Measurements from ENCODE around the gene MOXD1. TPM values are rescaled to one million over a fixed set of nuclear protein-coding genes. Genes with fewer than 3 reads are reported as not detected.

Gene MOXD1
- total and polyA plus RNA-seq, 2 of the 8 experiments (the other 6 are each of a cell fraction or from before 2014, with no cell fraction given), result 1.6 to 3.5 TPM

DNA sequence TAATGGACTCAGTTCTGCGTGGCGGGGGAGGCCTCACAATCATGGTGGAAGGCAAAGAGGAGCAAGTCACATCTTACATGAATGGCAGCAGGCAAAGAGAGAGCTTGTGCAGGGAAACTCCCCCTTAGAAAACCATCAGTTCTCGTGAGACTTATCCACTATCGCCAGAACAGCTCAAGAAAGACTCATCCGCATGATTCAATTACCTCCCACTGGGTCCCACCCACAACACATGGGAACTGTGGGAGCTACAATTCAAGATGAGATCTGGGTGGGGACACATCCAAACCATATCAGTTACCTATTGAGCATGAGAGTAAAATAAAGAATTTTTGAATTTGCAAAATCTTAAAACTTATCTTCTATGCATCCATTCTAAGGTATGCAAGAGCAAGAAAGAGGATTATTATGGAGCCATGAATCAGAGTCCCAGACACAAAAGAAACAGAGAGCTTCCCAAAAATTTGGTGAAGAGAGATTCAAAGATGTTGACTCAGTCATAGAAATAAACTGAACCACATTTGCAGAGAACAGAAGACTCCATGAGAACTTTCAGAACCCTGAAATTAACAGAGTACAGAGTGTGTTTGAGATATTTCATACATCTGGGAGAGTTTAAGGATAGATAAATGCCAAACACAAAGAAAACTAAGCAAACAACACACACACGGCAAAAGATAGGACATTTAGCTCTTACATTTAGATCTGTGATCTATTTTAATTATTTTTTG is 17.1 kb upstream of the MOXD1 start:
- H2BK20ac ChIP-seq (ENCODE audit: low read length), result no peak overlapping the region
- H3K9me3 ChIP-seq (ENCODE audit: insufficient read depth in 2 of 2, low read depth in 1 of 2, low read length in 1 of 2), result peaks cover 4 to 7% of the 10 kb centered on the region in 2 experiments; a peak in 1 of 4 replicates
- H4K5ac ChIP-seq (ENCODE audit: insufficient read length, low read depth, low read length), result no peak overlapping the region
- H3K14ac ChIP-seq (ENCODE audit: insufficient read length), result no peak overlapping the region
- H4K8ac ChIP-seq (ENCODE audit: extremely low read depth, insufficient read depth, low read length), result no peak overlapping the region
- no peak overlapping the region for H2AK5ac ChIP-seq (ENCODE audit: low read depth, low read length)
- H3K4me3 ChIP-seq (ENCODE audit: extremely low read depth in 1 of 4, insufficient read depth in 2 of 4, low read depth in 3 of 4, low read length in 4 of 4), result no peak overlapping the region
- no peaks in the 10 kb centered on the region for H3K79me2 ChIP-seq (ENCODE audit: control insufficient read depth in 1 of 2, insufficient read depth in 2 of 2, low read length in 2 of 2)
- H3K56ac ChIP-seq (replicated peaks; ENCODE audit: insufficient read length, low read depth, low read length), result no peak overlapping the region
- WGBS, 2 experiments (ENCODE audit: extremely low coverage in 1 of 2, insufficient coverage in 1 of 2, insufficient read length in 1 of 2, insufficient replicate concordance in 2 of 2, low coverage in 1 of 2, low lambda C conversion rate in 2 of 2, missing lambda C conversion rate in 1 of 2), result 86% methylated on average over 6 of the region's 6 CpGs; no CpG with 5 or more reads in 1 of the 2 experiments
- H3K4me2 ChIP-seq (ENCODE audit: insufficient read depth in 1 of 2, low read depth in 2 of 2, low read length in 2 of 2), result no peak overlapping the region
- H2BK120ac ChIP-seq (replicated peaks; ENCODE audit: low read depth, low read length), result no peak overlapping the region
- H3K9ac ChIP-seq (replicated peaks in 1 of 4; ENCODE audit: extremely low read depth in 1 of 4, low read depth in 3 of 4, low read length in 3 of 4), result no peak overlapping the region
- H3K27me3 ChIP-seq (replicated peaks in 1 of 4; ENCODE audit: control insufficient read depth in 3 of 4, extremely low read depth in 1 of 4, insufficient read depth in 3 of 4, low read length in 3 of 4), result no peaks in the 10 kb centered on the region
- no peak overlapping the region for H3K23ac ChIP-seq (ENCODE audit: insufficient read length)
- H2BK15ac ChIP-seq (ENCODE audit: low read length), result no peak overlapping the region
- no peaks in the 10 kb centered on the region for H3K36me3 ChIP-seq (ENCODE audit: control insufficient read depth in 2 of 4, insufficient read depth in 4 of 4, low read length in 3 of 4)
- H3K79me1 ChIP-seq (ENCODE audit: low read depth, low read length), result no peaks in the 10 kb centered on the region
- POLR2A ChIA-PET (ENCODE audit: partially characterized antibody), result no interaction called here
- no peak for DNase-seq (ENCODE audit: low read depth in 1 of 2, low spot score in 2 of 2)
- no peaks in the 10 kb centered on the region for H3K4me1 ChIP-seq (replicated peaks in 1 of 4; ENCODE audit: control insufficient read depth in 3 of 4, insufficient read depth in 4 of 4, low read length in 3 of 4)
- no peak overlapping the region for H4K91ac ChIP-seq (replicated peaks; ENCODE audit: insufficient read length, low read length)
- no peak overlapping the region for H3K4ac ChIP-seq (replicated peaks; ENCODE audit: insufficient read length, low read depth, low read length)
- H4K20me1 ChIP-seq (replicated peaks in 1 of 2; ENCODE audit: control insufficient read depth in 1 of 2, insufficient read depth in 2 of 2, low read length in 2 of 2), result no peaks in the 10 kb centered on the region
- H3K27ac ChIP-seq (ENCODE audit: low read depth, low read length), result no peak overlapping the region
- CTCF ChIA-PET (ENCODE audit: partially characterized antibody), result interaction anchor here (1.1 to 1.9 kb wide), 2 partner anchors 118 to 139 kb away, joined by 3 to 5 read pairs; no protein-coding TSS in a partner anchor
- no peak overlapping the region for H3K18ac ChIP-seq (ENCODE audit: extremely low read depth, low read length)
- no peak overlapping the region for H2AFZ ChIP-seq (ENCODE audit: low read length)
- no peak for FAIRE-seq
- no peaks in the 10 kb centered on the region for H3K23me2 ChIP-seq (ENCODE audit: low read depth, low read length)
- H2BK12ac ChIP-seq (ENCODE audit: low read depth, low read length), result no peak overlapping the region
- no peak overlapping the region for H2BK5ac ChIP-seq (ENCODE audit: low read depth, low read length)
- no peak for TF ChIP-seq CBX8 (IDR thresholded peaks at IDR 0.05; ENCODE audit: borderline replicate concordance, low read depth, low read length)
- TF ChIP-seq TCF12 (IDR thresholded peaks at IDR 0.05; ENCODE audit: low read depth, low read length), result no peak
- TF ChIP-seq SAP30 (IDR thresholded peaks at IDR 0.05; ENCODE audit: insufficient read depth, insufficient replicate concordance, low read length), result no peak
- TF ChIP-seq SUZ12 (IDR thresholded peaks at IDR 0.05; ENCODE audit: low read length), result no peak
- no peak for TF ChIP-seq YY1 (IDR thresholded peaks at IDR 0.05; ENCODE audit: low read depth, low read length)
- no peak for TF ChIP-seq SRF (IDR thresholded peaks at IDR 0.05; ENCODE audit: low read depth, low read length)
- TF ChIP-seq BACH1 (IDR thresholded peaks at IDR 0.05; ENCODE audit: low read length), result no peak
- TF ChIP-seq TAF1 (IDR thresholded peaks at IDR 0.05; ENCODE audit: low read depth, low read length), result no peak
- no peak for TF ChIP-seq EZH2 (IDR thresholded peaks at IDR 0.05; ENCODE audit: low read depth, low read length, severe bottlenecking)
- TF ChIP-seq MAFK (IDR thresholded peaks at IDR 0.05; ENCODE audit: low read depth, low read length), result no peak
- no peak for TF ChIP-seq CTBP2 (IDR thresholded peaks at IDR 0.05; ENCODE audit: borderline replicate concordance, insufficient read depth, insufficient read length, low read length)
- TF ChIP-seq POLR2AphosphoS5 (IDR thresholded peaks at IDR 0.05; ENCODE audit: low read depth, low read length), result no peak
- TF ChIP-seq RXRA (IDR thresholded peaks at IDR 0.05; ENCODE audit: insufficient read depth, low read depth, low read length), result no peak
- TF ChIP-seq GABPA (IDR thresholded peaks at IDR 0.05; ENCODE audit: borderline replicate concordance, insufficient read depth, low read length), result no peak
